Activated CD8-positive, alpha-beta memory T cell treated with anti-CD3 and anti-CD28 coated beads, Interleukin-2, amount 50 U/mL, for 4 hours (primary cell): ENCODE data around the gene CCM2.

Experiments
- DNase-seq: peaks from one replicate; pipeline ENCODE4 v3.0.0-alpha.2; 2020

Gene CCM2

DNA sequence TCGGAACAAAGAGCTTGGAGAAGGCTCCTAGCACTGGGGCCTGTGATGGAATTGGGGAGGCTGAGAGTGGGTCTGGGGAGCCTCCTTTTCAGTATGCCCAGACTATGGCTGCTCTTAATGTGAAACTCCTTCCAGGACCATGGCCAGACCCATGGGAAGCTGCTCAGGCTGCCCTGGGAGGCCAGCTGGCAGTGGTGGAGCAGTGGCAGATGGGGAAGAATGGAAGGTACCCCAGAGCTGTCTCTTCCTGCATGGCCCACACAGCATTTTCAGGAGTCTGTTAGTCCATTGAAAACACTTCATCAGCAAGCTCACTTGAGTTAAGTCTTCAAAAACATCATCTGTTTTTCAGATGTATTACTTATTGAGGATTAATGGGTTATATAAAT is 70.2 kb downstream of the CCM2 start:
- DNase-seq, result no peak

DNA sequence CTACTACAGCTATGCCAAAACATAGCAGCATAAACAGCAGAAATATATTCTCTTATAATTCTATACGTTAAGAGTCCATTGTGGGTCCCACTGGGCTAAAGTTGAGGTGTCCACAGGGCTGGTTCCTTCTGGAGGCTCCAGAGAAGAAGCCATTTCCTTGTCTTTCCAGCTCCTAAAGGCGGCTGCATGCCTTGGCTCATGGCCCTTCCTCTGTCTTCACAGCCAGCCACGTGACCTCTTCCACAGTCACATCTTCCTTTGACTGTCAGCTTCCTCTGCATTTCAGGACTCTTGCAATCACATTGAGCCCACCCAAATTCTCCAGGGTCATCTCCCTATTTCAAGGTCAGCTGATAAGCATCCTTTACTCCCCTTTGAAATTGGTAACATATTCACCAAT is 71.5 kb downstream of the CCM2 start:
- no peak for DNase-seq

DNA sequence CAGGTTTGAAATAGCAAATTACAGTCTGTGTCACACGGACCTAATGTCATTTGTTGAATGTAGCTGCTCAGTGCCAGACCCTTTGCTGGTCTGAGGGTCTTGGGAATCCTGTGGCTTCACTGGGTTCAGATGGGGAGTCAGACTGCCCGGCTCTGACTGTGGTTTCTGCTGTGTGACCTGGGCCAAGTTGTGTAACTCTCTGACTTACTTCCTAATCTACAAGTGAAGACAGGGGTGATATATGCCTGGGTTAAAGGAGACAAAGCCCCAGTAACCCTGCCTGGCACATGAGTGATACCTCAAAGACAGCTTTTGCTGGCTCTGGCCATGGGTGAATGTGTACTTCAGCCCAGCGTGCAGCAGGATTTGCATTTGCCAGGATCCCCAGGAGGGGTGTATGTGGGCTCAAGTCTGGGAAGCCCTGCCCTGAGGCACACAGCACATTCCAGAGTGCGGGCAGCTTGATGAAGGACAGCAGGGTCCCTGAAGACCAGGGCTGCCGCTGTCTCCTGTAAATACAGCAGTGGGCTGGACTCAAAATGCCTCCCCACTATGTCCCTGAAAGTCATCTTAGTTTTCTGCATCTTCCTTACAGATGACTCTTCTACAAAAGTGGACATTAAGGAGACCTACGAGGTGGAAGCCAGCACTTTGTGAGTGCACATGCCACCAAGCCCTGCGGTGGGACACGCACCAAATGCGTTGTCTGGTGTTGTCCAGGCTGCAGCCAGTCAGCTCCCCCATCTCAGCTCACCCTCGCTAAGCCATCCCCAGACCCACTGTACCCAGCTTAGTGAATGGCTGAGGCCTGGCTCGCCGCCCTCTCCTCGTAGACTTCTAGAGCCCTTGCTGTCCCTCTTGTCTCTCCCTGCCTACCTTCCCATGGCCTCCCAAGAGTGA is 72.4 kb downstream of the CCM2 start:
- DNase-seq, result no peak

DNA sequence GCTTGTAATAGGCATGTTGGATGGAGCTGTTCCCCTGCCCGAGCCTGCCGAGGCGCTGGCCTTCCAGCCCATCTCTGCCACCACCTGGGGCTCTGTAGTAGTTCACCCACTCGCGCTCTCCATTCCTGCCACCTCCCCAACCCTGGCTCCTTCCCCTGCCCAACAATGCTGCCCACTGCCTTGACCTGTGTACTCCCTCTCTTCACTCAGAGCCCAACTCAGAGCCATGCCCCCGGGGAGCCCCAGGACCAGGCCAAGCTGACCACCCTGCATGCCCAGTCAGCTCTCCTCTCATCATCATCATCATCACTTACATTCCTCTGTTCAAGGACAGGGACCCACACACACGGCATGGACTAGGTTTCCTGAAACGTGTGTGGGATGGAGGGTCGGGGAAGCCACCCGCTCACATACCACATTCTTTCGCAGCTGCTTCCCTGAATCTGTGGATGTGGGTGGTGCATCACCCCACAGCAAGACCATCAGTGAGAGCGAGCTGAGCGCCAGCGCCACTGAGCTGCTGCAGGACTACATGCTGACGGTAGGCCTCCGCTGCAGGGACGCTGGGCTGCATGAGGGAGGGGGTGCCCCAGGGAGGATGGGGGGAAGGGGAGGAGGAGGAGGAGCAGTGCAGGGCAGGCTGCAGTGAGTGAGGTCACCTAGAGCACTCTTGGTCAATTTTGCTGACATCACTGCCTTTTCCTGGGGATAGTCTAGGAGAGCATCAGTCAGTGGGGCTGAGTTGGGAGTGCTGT is 73.2 kb downstream of the CCM2 start:
- no peak for DNase-seq

DNA sequence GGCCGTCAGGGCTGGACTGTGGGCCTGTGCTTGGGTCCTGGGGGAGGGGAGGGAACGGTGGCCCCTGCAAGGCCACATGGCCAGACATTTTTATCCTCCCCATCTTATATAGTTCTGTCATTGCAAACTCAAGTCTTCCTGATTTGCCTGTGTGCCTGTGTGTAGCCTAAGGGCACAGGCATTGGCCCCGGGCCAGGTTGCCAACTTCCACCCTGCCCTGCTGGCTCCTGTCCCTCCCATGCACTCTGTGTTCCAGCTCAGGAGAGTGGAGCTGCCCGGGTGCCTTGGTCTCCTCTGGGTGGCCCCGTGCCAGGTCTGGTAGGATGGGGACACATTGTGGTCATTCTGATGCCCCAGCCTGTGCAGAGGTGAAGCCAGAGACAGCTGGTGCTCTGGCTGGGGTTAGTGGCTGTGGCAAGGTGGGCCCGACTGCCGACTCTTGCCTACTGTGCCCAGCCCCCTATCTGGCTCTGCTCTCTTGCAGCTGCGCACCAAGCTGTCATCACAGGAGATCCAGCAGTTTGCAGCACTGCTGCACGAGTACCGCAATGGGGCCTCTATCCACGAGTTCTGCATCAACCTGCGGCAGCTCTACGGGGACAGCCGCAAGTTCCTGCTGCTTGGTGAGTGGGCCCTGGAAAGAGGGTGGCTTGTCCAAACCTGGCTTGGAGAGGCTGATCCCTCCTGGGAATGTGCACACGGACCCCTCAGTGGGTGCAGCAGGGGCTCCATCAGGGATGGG is 74.0 kb downstream of the CCM2 start:
- no peak for DNase-seq

DNA sequence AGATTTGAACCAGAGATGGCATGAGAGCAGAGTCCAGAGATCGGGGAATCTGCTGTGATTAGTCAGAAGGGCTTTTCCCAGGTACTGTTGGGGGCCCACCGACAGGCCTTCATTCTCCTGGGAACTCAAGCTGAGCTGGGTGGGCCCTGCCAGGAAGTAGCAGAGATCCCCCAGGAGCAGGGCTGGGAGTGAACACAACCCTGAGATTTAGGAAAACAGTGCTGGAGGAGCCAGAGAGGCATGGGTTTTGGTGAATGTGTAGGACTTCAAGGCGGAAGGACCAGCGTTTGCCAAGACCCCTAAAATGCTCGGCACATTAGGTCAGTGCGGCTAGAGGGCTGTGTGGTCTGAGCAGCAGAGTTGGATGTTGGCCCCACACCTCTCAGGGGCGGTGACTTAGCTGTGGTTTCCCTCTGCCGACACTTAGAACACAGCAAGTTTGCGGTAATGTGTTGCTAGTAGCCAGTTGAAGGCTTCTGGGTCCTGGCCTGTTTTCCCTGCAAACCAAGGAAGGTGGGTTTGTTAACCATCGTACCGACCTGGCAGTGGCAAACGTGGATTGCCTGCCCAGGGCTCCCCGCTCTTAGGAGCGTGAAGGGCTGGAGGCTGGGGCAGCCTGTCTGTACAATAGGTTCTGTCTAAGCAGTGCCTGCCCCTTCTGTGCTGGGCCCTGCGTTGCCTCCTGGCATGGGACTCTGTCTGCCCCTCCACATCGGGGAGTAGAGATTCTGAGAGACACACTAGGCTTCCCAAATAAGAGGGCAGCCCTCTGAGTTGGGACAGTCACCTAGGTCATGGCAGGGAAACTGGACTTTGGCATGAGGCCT is 74.7 kb downstream of the CCM2 start:
- DNase-seq, result no peak

DNA sequence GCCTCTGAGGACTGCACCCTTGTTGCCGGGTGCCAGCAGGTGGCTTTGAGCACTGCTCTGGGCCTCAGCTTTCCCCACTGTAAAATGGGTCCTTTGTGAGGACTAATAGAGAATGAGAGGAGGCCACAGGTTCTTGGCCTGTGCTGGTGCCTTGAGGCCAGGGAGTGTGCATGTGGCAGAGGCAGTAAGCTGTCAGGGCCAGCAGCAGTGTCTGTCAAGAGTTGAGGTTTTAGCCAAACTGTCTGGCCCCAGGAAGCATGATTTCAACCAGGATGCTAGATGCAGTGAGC is 75.3 kb downstream of the CCM2 start:
- no peak for DNase-seq

DNA sequence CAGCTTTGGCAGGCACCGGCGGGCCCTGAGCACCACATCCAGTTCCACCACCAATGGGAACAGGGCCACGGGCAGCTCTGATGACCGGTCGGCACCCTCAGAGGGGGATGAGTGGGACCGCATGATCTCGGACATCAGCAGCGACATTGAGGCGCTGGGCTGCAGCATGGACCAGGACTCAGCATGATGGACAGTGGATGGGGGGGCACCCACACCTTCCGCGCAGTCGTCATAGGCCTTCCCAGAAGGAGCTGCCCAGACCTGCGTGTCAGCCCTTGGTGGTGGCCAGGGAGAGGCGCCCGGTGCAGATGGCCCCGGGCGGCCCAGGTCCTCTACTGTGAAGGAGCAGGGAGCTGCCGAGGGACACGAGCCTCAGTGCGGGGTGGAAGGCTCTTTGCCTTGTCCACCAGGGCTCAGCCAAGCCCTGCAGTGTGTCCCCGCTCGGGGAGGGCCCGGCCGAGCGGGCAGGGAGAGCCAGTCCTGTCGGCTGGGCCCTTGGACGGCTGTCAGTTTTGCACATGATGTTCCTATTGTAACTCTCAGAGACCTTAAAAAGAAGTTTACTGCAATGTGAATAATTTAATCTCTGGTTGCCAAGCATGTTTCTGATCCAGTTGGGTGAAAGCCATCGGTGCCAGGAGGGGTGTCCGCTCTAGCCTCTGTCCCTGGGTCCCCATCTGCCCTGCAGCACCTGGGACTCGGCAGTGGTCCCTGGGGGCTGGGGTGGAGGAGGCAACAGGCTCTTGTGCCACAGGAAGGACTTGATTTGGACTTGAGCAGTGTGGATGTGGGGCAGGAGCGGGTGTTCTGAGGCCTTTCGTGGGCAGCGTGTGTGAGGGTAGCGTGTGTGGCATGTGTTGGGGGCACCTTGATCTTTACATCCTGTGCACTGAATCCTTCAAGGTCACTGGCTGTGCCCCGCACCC is 76.1 kb downstream of the CCM2 start:
- DNase-seq, result no peak

DNA sequence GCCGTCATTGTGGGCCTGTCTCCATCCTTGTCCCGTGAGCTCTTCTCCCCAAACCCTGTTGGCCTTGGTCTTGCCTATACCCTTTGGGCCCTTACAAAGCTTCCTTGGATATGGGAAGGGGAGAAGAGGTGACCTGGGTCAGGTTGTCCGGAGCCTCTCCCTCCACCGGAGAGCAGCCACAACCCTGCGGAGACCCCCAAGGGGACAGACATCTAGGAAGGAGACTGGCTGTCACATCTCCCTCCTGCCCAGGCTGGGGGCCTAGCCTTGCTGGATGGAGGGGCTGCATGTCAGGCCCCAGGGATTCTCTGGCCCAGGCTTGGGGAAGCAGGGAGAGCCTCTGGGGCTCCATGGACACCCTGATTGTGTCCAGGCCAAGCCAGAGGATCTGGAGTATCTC is 76.9 kb downstream of the CCM2 start:
- no peak for DNase-seq

DNA sequence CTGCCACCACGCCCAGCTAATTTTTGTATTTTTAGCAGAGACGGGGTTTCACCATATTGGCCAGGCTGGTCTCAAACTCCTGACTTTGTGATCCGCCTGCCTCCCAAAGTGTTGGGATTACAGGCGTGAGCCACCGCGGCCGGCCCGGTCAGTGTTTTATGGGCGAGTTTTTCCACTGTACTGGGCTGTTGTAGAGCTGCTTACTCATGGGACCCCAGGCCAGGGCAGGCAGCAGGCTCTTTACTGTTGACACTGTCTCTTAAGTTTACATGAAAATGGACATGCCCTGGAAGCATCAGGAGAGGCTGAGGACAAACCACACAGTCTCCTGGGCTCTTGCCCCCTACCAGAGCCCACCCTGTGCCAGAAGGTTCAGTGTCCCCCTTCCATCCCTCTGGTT is 77.6 kb downstream of the CCM2 start:
- DNase-seq, result no peak

DNA sequence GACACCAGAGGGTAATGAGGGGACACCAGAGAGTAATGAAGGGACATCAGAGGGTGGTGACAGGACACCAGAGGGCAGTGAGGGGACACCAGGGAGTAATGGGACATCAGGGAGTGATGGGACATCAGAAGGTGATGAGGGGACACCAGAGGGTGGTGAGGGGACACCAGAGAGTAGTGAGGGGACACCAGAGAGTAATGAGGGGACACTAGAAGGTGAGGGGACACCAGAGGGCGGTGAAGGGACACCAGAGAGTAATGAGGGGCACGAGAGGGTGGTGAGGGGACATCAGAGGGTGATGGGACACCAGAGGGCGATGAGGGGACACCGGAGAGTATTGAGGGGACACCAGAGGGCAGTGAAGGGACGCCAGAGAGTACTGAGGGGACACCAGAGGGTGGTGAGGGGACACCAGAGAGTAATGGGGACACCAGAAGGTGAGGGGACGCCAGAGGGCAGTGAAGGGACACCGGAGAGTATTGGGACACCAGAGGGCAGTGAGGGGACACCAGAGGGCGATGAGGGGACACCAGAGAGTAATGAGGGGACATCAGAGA is 78.2 kb downstream of the CCM2 start:
- no peak for DNase-seq

DNA sequence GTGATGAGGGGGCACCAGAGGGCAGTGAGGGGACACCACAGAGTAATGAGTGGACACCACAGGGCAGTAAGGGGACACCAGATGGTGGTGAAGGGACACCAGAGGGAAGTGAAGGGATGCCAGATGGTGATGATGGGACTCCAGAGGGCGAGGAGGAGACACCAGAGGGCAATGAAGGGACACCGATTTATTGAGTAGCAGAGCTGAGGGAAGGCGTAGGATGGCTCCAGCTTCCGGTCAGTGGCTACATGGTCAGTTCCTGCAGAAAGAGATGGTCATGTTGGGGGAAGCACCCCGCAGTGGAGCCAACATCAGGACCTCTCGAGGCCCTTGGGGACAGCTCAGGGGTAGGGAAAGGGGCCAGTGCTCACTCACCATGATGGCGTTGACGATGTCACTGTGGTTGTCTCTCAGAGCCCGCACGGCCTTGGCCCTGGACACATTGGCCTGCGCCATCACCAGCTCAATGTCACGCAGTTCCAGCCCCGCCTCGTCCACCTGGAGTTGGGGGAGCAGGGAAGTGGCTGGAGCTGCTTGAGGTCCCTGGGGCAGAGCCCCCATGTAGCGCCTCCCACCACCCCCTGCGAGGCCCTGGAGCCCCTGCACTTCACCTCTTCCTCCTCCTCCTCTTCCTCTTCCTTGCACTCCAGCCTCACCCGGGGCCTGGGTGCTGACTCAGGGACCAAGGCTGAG is 80.4 kb downstream of the CCM2 start:
- DNase-seq, result no peak

DNA sequence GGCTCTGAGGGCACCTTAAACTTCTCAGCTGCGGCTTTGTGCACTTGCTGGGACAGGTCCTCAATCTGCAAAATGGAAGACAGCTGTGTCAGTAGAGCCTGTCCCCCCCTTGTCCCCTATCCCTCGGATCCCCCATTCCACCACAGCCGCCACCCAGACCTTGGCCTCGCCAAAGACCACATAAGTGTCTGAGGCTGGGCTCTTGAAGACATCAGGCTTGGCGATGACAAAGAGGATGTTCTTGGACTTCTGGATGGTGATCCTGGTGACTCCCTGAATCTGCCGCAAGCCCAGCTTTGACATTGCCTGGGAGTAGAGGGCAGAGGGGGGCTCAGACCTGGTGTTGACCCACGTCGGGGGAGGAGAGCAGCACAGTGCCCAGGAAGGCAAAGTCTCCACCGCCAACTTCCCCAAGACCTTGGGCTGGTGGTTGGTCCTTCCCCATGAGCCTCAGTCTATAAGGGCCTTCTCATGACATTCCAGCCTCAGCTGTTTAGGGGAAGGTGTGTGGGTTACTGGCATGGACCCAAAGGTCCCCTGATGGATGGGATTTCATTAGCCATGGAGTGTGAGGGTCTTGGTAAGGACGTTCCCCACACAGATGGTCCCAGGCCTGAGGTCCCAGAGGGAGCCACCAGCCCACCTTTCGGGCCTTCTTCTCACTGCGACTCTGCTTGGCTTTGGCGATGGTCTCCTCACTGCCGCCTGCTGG is 81.1 kb downstream of the CCM2 start:
- no peak for DNase-seq

DNA sequence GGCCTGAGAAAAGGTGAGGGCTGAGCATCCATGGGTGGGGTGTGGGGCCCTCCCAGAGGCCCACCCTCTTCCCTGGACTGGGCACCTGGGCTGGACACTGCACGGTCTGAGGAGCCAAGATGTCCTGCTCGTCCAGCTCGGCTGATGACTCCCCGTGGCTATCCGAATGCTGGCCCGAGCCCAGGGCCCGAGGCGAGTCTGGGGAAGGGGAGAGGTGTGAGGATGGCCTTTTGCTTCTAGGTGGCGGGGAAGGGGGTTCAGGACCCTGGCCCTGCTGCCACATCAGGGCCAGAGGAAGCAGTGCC is 81.6 kb downstream of the CCM2 start:
- no peak for DNase-seq

DNA sequence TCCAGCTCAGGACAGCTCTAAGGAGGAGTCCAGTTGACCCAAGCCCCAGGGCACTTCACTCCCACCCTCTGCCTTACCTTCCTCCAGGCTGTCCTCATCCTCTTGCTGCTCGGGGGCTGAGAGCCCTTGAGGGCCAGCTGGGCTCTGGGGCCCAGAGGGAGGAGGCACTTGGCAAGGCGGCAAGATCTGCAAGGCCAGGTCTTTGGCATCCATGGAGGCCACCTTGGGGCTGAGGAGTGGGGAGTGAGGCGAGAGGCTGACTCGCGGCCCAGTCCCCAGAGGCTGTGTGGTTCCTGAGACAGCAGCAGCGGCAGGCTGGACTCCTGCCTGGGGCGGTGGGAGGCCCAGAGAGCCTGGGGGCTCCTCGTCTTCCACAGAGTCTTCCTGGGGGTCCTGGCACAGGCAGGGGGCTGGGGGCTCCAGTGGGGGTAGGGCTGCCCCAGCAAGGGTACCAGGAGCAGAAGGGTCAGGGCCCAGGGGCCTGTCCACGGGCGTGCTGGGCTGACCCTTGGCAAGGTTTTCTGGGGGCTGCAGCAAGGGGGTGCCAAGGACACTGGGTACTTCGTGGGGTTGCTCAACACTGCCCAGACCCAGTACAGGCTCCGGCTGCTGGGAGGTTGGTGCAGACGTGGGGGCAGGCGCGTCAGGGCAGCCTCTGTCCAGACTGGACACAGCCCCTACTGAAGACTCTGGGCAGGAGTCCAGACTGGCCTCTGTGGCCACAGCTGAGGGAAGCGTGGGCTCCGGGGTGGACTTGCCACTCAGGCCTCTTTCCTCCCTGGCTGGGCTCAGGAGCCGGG is 82.2 kb downstream of the CCM2 start:
- DNase-seq, result no peak

DNA sequence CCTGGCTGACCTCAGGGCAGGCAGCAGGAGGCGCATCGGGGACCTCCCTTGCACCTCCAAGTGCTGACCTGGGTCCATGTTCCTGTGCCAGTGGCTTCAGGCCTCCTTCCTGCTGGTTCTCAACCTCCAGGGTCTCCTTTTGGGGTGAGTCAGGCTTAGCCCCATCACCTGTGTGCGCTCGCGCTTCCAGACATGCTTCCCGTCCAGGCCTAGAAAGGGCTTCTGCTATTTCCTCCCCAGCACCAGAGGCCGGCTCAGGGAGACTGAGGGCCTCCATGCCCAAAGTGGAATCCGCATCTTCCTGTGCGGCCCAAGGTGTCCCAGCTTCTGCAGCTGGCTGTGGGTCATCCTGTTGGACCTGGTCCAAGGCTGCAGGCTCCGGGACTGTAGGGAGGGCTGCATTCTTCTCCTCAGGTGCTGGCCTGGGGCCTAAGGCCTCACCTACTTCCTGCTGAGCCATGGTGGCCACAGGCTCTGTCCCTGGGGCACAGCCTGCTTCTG is 82.9 kb downstream of the CCM2 start:
- DNase-seq, result no peak

DNA sequence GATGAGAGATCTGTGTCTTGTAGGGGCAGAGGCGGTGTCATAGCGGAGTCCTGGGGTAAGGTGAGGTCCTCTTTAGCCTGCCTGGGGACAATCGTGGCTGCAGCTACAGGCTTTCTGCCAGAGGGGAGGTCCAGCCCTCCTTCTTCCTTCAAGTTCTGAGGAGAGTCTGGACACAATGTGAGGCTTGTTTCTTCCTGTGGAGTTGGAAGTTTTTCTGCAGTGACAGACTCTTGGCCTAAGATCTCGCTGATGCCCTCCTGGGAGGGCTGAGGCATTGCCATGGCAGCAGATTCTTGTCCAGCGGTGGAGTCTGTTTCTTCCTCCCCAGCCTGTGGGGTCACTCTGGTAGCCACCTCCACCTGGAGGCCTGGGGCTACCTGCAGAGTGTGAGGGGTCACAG is 84.3 kb downstream of the CCM2 start:
- no peak for DNase-seq

DNA sequence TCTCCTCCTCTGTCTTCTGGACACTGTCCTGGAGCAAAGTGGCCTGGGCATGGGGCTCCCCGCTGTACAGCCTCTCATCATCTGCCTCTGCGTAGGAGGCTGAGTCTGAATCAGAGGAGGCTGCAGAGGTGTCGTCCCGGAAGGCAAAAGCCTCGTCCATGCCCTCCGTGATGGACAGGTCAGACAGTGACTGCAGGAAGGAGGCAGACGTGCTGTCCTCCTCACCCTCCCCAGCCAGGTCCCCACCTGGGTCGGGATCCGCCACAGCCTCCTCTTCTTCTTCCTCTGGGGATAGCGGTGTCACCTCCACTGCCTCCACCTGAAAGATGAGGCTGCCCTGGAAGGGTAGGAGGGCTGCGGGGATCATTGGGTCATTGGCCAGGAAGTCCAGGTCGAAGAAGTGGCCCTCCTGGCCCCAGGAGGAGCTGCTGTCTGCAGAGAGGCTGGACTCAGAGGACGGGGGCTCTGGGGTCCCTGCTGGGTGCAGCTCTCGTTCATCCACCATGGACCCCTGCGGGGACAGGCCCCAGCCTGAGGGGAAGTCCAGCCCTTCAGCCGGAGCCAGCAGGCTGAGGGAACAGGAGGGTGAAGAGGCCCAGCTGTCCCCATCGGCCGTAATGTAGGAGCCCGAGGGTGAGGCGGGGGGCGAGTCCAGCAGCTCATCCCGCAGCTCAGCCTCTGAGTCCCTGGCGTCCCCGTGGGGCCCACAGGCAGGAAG is 85.1 kb downstream of the CCM2 start:
- DNase-seq, result no peak
